ENCODE results near the gene MRPL34. TPM values are rescaled to one million over a fixed set of nuclear protein-coding genes. Genes with fewer than 3 reads are reported as not detected.

Gene MRPL34
- total and polyA plus RNA-seq, 9 of the 15 experiments (the other 6 are each of a cell fraction or from before 2014, with no cell fraction given): 11.5 to 256 (median 72.5) TPM

GRCh38 chr19:17294051-17294891 lies 11.4 kb upstream of the MRPL34 start (continued):
- TF ChIP-seq NELFE (IDR thresholded peaks at IDR 0.05; ENCODE audit: insufficient read depth, insufficient read length): no peak
- TF ChIP-seq MAX (CRISPR knock-in tag; IDR thresholded peaks at IDR 0.05): peak; percentile 45; the same call in 1 of the 2 replicates
- TF ChIP-seq THAP12 (CRISPR knock-in tag; IDR thresholded peaks at IDR 0.05): 0 out of 2 replicates have a peak, but pooled peaks have one; percentile 13
- no peak for TF ChIP-seq ZNF518B (CRISPR knock-in tag; IDR thresholded peaks at IDR 0.05)
- TF ChIP-seq RBFOX2 (IDR thresholded peaks at IDR 0.05; ENCODE audit: low read depth, low read length): peak; percentile 66
- TF ChIP-seq CTCFL (IDR thresholded peaks at IDR 0.05; ENCODE audit: borderline replicate concordance, insufficient read depth, low read depth, low read length, poor library complexity, severe bottlenecking): no peak
- peak in 1 of 2 experiments; percentile 63; a peak in 2 of 4 replicates for TF ChIP-seq MNT (conservative IDR thresholded peaks at IDR 0.05)
- TF ChIP-seq ZHX1 (conservative IDR thresholded peaks at IDR 0.05; ENCODE audit: low read length): no peak
- no peak for TF ChIP-seq DEAF1 (CRISPR knock-in tag; IDR thresholded peaks at IDR 0.05)

Data from K562 (cell line).